ENCODE data around the gene MAEA.

MAEA gene

GRCh38 chr4:1245481-1246051 lies 44.1 kb upstream of the MAEA start:
- Histone ChIP-seq H3K9ac (ENCODE audit: low read depth, low read length, poor library complexity, severe bottlenecking) (peak overlapping the region; percentile 100), H3K36me3 (ENCODE audit: insufficient read depth, low read length) (peaks cover 7% of the 10 kb centered on the region; the same call in 1 of the 2 replicates), H3K4me1 (ENCODE audit: insufficient read depth, low read length, poor library complexity, severe bottlenecking) (peaks cover 40% of the 10 kb centered on the region), H2AFZ (ENCODE audit: low read length) (no peak overlapping the region), H3K4me3 (ENCODE audit: low read length, poor library complexity, severe bottlenecking) (peak overlapping the region; percentile 100), H4K20me1 (ENCODE audit: insufficient read depth, low read length, poor library complexity, severe bottlenecking) (peaks cover 75% of the 10 kb centered on the region), H3F3A (ENCODE audit: low read depth) (no peaks in the 10 kb centered on the region), H3K79me2 (ENCODE audit: insufficient read depth, low read length) (peaks cover 90% of the 10 kb centered on the region), H3K27me3 (ENCODE audit: insufficient read depth, low read length, poor library complexity, severe bottlenecking) (peaks cover 6% of the 10 kb centered on the region), H3K9me3 (ENCODE audit: insufficient read depth, low read depth, low read length) (no peaks in the 10 kb centered on the region), H3K4me2 (ENCODE audit: low read depth, low read length, poor library complexity, severe bottlenecking) (peak overlapping the region; percentile 100), H3K9me2 (replicated peaks; ENCODE audit: low read depth, low read length) (no peaks in the 10 kb centered on the region)
- TF ChIP-seq CTCF (conservative IDR thresholded peaks at IDR 0.05; ENCODE audit: low read length): no peak

GRCh38 chr4:1246111-1246881 lies 43.4 kb upstream of the MAEA start:
- H3K79me2 ChIP-seq (ENCODE audit: insufficient read depth, low read length): peaks cover 90% of the 10 kb centered on the region
- peak overlapping the region; percentile 100 for H3K4me3 ChIP-seq (ENCODE audit: low read length, poor library complexity, severe bottlenecking)
- H3K27me3 ChIP-seq (ENCODE audit: insufficient read depth, low read length, poor library complexity, severe bottlenecking): peaks cover 6% of the 10 kb centered on the region
- TF ChIP-seq EZH2phosphoT487 (IDR thresholded peaks at IDR 0.05; ENCODE audit: borderline replicate concordance): no peak
- no peak for TF ChIP-seq CTCF (conservative IDR thresholded peaks at IDR 0.05; ENCODE audit: low read length)
- peak overlapping the region; percentile 100 for H3K4me2 ChIP-seq (ENCODE audit: low read depth, low read length, poor library complexity, severe bottlenecking)
- no peaks in the 10 kb centered on the region for H3F3A ChIP-seq (ENCODE audit: low read depth)
- peak overlapping the region; percentile 100 for H3K9ac ChIP-seq (ENCODE audit: low read depth, low read length, poor library complexity, severe bottlenecking)
- no peak overlapping the region for H2AFZ ChIP-seq (ENCODE audit: low read length)
- peaks cover 68% of the 10 kb centered on the region for H4K20me1 ChIP-seq (ENCODE audit: insufficient read depth, low read length, poor library complexity, severe bottlenecking)
- no peaks in the 10 kb centered on the region for H3K9me2 ChIP-seq (replicated peaks; ENCODE audit: low read depth, low read length)
- peaks cover 43% of the 10 kb centered on the region for H3K4me1 ChIP-seq (ENCODE audit: insufficient read depth, low read length, poor library complexity, severe bottlenecking)
- peaks cover under 1% of the 10 kb centered on the region; the same call in 1 of the 2 replicates for H3K36me3 ChIP-seq (ENCODE audit: insufficient read depth, low read length)
- no peaks in the 10 kb centered on the region for H3K9me3 ChIP-seq (ENCODE audit: insufficient read depth, low read depth, low read length)

- no peaks in the 10 kb centered on the region for H3F3A ChIP-seq (ENCODE audit: low read depth)
- H3K9me3 ChIP-seq (ENCODE audit: insufficient read depth, low read depth, low read length): no peaks in the 10 kb centered on the region
- peak overlapping the region; percentile 100 for H3K9ac ChIP-seq (ENCODE audit: low read depth, low read length, poor library complexity, severe bottlenecking)
- no peaks in the 10 kb centered on the region for H3K36me3 ChIP-seq (ENCODE audit: insufficient read depth, low read length)
- no peak for TF ChIP-seq EZH2phosphoT487 (IDR thresholded peaks at IDR 0.05; ENCODE audit: borderline replicate concordance)
- no peak for TF ChIP-seq CTCF (conservative IDR thresholded peaks at IDR 0.05; ENCODE audit: low read length)
- H3K4me3 ChIP-seq (ENCODE audit: low read length, poor library complexity, severe bottlenecking): peak overlapping the region; percentile 100
- H3K4me1 ChIP-seq (ENCODE audit: insufficient read depth, low read length, poor library complexity, severe bottlenecking): peaks cover 43% of the 10 kb centered on the region
- H3K79me2 ChIP-seq (ENCODE audit: insufficient read depth, low read length): peaks cover 87% of the 10 kb centered on the region
- H3K4me2 ChIP-seq (ENCODE audit: low read depth, low read length, poor library complexity, severe bottlenecking): peak overlapping the region; percentile 100
- H3K9me2 ChIP-seq (replicated peaks; ENCODE audit: low read depth, low read length): no peaks in the 10 kb centered on the region
- peaks cover 60% of the 10 kb centered on the region for H4K20me1 ChIP-seq (ENCODE audit: insufficient read depth, low read length, poor library complexity, severe bottlenecking)
- H3K27me3 ChIP-seq (ENCODE audit: insufficient read depth, low read length, poor library complexity, severe bottlenecking): peaks cover 6% of the 10 kb centered on the region
- no peak overlapping the region for H2AFZ ChIP-seq (ENCODE audit: low read length)
These were observed 42.5 kb upstream of the MAEA start for GRCh38 chr4:1246901-1247863.

Data from Loucy (cell line).